CD14-positive monocyte (primary cell): ENCODE results near the gene MLXIP. TPM values are rescaled to one million over a fixed set of nuclear protein-coding genes. Genes with fewer than 3 reads are reported as not detected.

Experiments used
- DNase-seq, 3 donors: peaks; one replicate each; pipeline ENCODE4 v3.0.0-alpha.2; 2011 to 2022
- H2AFZ ChIP-seq: 2 replicates; pipeline ENCODE4 v1.6.0; 2012; ENCODE audit warnings: mild to moderate bottlenecking, low read depth, low read length, inconsistent platforms; ENCODE audit not compliant: insufficient read depth, poor library complexity, severe bottlenecking
- H3K27ac ChIP-seq, 2 donors: 1 replicate in 1 of 2; 2 replicates in 1 of 2; pipeline ENCODE4 v1.5.1; 2012 to 2013; ENCODE audit warnings: low read length in 2 of 2, control low read depth in 1 of 2, inconsistent platforms in 1 of 2, low read depth in 1 of 2, mild to moderate bottlenecking in 1 of 2
- H3K27me3 ChIP-seq, 2 donors: one replicate each; pipeline versions ENCODE4 v1.6.0 to v1.6.1; 2011 to 2013; ENCODE audit warnings: low read length in 2 of 2; ENCODE audit not compliant: control insufficient read depth in 2 of 2, insufficient read depth in 2 of 2
- H3K36me3 ChIP-seq, 2 donors: replicated peaks in 1 of 2; 1 replicate in 1 of 2; 2 replicates in 1 of 2; pipeline versions ENCODE4 v1.5.1 to v1.6.1; 2012 to 2013; ENCODE audit warnings: low read length in 2 of 2, control low read depth in 1 of 2, inconsistent platforms in 1 of 2, mild to moderate bottlenecking in 1 of 2; ENCODE audit not compliant: insufficient read depth in 2 of 2, control insufficient read depth in 1 of 2
- H3K4me1 ChIP-seq, 2 donors: 1 replicate in 1 of 2; 2 replicates in 1 of 2; pipeline versions ENCODE4 v1.5.1 to v1.6.1; 2012 to 2013; ENCODE audit warnings: low read length in 2 of 2, control low read depth in 1 of 2, inconsistent platforms in 1 of 2, mild to moderate bottlenecking in 1 of 2, moderate library complexity in 1 of 2; ENCODE audit not compliant: insufficient read depth in 2 of 2, control insufficient read depth in 1 of 2
- H3K4me2 ChIP-seq: replicated peaks from 2 replicates; pipeline ENCODE3; 2012; ENCODE audit warnings: low read length, moderate library complexity, mild to moderate bottlenecking; ENCODE audit not compliant: poor library complexity, severe bottlenecking; ENCODE audit errors: extremely low read depth
- H3K4me3 ChIP-seq, 3 experiments: fragments of 200-600 bp in 1 of 3; sonication (generic) in 1 of 3; replicated peaks in 1 of 3; 1 replicate in 2 of 3; 2 replicates in 1 of 3; pipeline ENCODE4 v1.5.1; 2011 to 2013; ENCODE audit warnings: low read length in 3 of 3, mild to moderate bottlenecking in 3 of 3, control low read depth in 2 of 3, low read depth in 2 of 3, inconsistent platforms in 1 of 3, moderate library complexity in 1 of 3
- H3K79me2 ChIP-seq: 2 replicates; pipeline ENCODE4 v1.6.0; 2012; ENCODE audit warnings: mild to moderate bottlenecking, control low read depth, inconsistent platforms, low read length, moderate library complexity; ENCODE audit not compliant: insufficient read depth
- H3K9ac ChIP-seq: 2 replicates; pipeline ENCODE4 v1.6.0; 2017; ENCODE audit warnings: low read length, mild to moderate bottlenecking; ENCODE audit not compliant: insufficient read depth, poor library complexity, severe bottlenecking
- H3K9me3 ChIP-seq, 2 donors: replicated peaks in 1 of 2; 1 replicate in 1 of 2; 2 replicates in 1 of 2; pipeline versions ENCODE4 v1.5.1 to v1.6.1; 2012 to 2013; ENCODE audit warnings: low read length in 2 of 2, control low read depth in 1 of 2; ENCODE audit not compliant: control insufficient read depth in 1 of 2, insufficient read depth in 1 of 2
- H4K20me1 ChIP-seq: 2 replicates; pipeline ENCODE4 v1.6.0; 2012; ENCODE audit warnings: mild to moderate bottlenecking, low read length, control low read depth, moderate library complexity; ENCODE audit not compliant: insufficient read depth
- H3K27ac Mint-ChIP-seq, 7 donors: one replicate each; pipeline ENCODE4 v1.8.0; 2020; ENCODE audit warnings: mild to moderate bottlenecking in 7 of 7, mixed read lengths in 7 of 7, moderate library complexity in 6 of 7, inconsistent platforms in 2 of 7
- H3K27me3 Mint-ChIP-seq, 3 donors: one replicate each; pipeline ENCODE4 v1.8.0; 2021 to 2022; ENCODE audit warnings: low read depth in 3 of 3, mild to moderate bottlenecking in 3 of 3, mixed read lengths in 3 of 3, moderate library complexity in 3 of 3, inconsistent platforms in 1 of 3
- H3K36me3 Mint-ChIP-seq, 2 donors: one replicate each; pipeline ENCODE4 v1.8.0; 2020; ENCODE audit warnings: mixed read lengths in 2 of 2, inconsistent platforms in 1 of 2, mild to moderate bottlenecking in 1 of 2
- H3K4me1 Mint-ChIP-seq: one replicate; pipeline ENCODE4 v1.8.0; 2020; ENCODE audit warnings: mild to moderate bottlenecking, mixed read lengths
- H3K4me3 Mint-ChIP-seq, 2 donors: one replicate each; pipeline ENCODE4 v1.8.0; 2020; ENCODE audit warnings: mild to moderate bottlenecking in 2 of 2, mixed read lengths in 2 of 2, moderate library complexity in 1 of 2
- H3K9me3 Mint-ChIP-seq, 7 donors: one replicate each; pipeline ENCODE4 v1.8.0; 2020 to 2022; ENCODE audit warnings: mixed read lengths in 7 of 7, mild to moderate bottlenecking in 6 of 7, moderate library complexity in 6 of 7, inconsistent platforms in 2 of 7
- CTCF ChIP-seq: fragments of 200-600 bp; IDR thresholded peaks from one replicate; pipeline ENCODE4 v1.8.0; 2022; ENCODE audit warnings: antibody characterized with exemption, mild to moderate bottlenecking
- WGBS: methylation state at CpG from one replicate; pipeline ENCODE4 v1.1.5; 2013; ENCODE audit warnings: missing lambda C conversion rate; ENCODE audit not compliant: insufficient coverage; 5-methylcytosine and 5-hydroxymethylcytosine counted together
- intact Hi-C, 2 donors: fragments of 100-400 bp; cut with micrococcal nuclease; formaldehyde crosslinking; loops; one replicate each; pipeline versions ENCODE4 v1.15.0 to v1.15.1; 2023
- polyA plus RNA-seq, 3 donors: library from polyadenylated mRNA; depleted of rRNA in 1 of 3; unstranded in 2 of 3; stranded (reverse) in 1 of 3; fragments of 300-500 nt in 2 of 3; fragments of >200 nt in 1 of 3; fragmentation: Illumina TruSeq in 2 of 3; gene quantifications; 1 replicate in 2 of 3; 2 replicates in 1 of 3; pipeline ENCODE4 v1.2.3, GENCODE V29; 2012 to 2021

MLXIP gene
- polyA plus RNA-seq, 3 donors, result 4.5 to 44.8 (median 4.6) TPM

- 0% methylated on average over 1 of the region's 6 CpGs for WGBS
- Histone ChIP-seq H2AFZ (no peak overlapping the region), H3K27ac (no peak overlapping the region), H3K79me2 (peaks cover 96% of the 10 kb centered on the region), H3K9ac (no peak overlapping the region), H3K36me3 (peaks cover 19 to 44% of the 10 kb centered on the region in 2 donors), H3K4me2 (peak overlapping the region; percentile 100), H4K20me1 (peaks cover 88% of the 10 kb centered on the region), H3K4me3 (peak overlapping the region in 1 of 3 experiments; percentile 98), H3K4me1 (peaks cover 50 to 58% of the 10 kb centered on the region in 2 donors), H3K9me3 (no peaks in the 10 kb centered on the region), H3K27me3 (no peaks in the 10 kb centered on the region)
- H3K36me3 Mint-ChIP-seq, result peaks cover 35 to 43% of the 10 kb centered on the region in 2 donors
- intact Hi-C loops, result loop anchor here in 1 of 2 donors (10.0 kb wide), 1 partner anchor 288 kb away; the partner anchor contains the start of gene RHOF
- H3K4me1 Mint-ChIP-seq, result peaks cover 73% of the 10 kb centered on the region
- H3K27ac Mint-ChIP-seq, result peak overlapping the region in 4 of 7 donors; percentile 46 to 98 (median 74)
- H3K9me3 Mint-ChIP-seq, result peaks cover 0 to 2% (median 0%) of the 10 kb centered on the region in 7 donors
- no peak for TF ChIP-seq CTCF
- no peak for DNase-seq
- peak overlapping the region; percentile 97 to 98 for H3K4me3 Mint-ChIP-seq
- H3K27me3 Mint-ChIP-seq, result peaks cover 0 to 1% (median 1%) of the 10 kb centered on the region in 3 donors
Measured at GRCh38 chr12:122082621-122083356, 4.2 kb downstream of the MLXIP start.

- Histone ChIP-seq H3K27me3 (no peaks in the 10 kb centered on the region), H3K9ac (no peak overlapping the region), H4K20me1 (peaks cover 100% of the 10 kb centered on the region), H3K36me3 (peaks cover 22 to 65% of the 10 kb centered on the region in 2 donors), H3K79me2 (peaks cover 100% of the 10 kb centered on the region), H3K4me2 (no peak overlapping the region), H3K27ac (no peak overlapping the region), H3K9me3 (no peaks in the 10 kb centered on the region), H3K4me1 (peaks cover 53 to 57% of the 10 kb centered on the region in 2 donors), H3K4me3 (no peak overlapping the region), H2AFZ (no peak overlapping the region)
- DNase-seq, result no peak
- no peak for TF ChIP-seq CTCF
- H3K9me3 Mint-ChIP-seq, result peaks cover 0 to 2% (median 0%) of the 10 kb centered on the region in 7 donors
- peak overlapping the region in 1 of 7 donors; percentile 47 for H3K27ac Mint-ChIP-seq
- WGBS, result 88% methylated on average over 7 of the region's 13 CpGs
- peaks cover 0 to 1% (median 1%) of the 10 kb centered on the region in 3 donors for H3K27me3 Mint-ChIP-seq
- intact Hi-C loops, result loop anchor here in 1 of 2 donors (10.0 kb wide), 1 partner anchor 290 kb away; the partner anchor contains the start of gene RHOF
- peaks cover 38 to 60% of the 10 kb centered on the region in 2 donors for H3K36me3 Mint-ChIP-seq
- peaks cover 75% of the 10 kb centered on the region for H3K4me1 Mint-ChIP-seq
- no peak overlapping the region for H3K4me3 Mint-ChIP-seq
Measured at GRCh38 chr12:122084857-122085405, 6.4 kb downstream of the MLXIP start.
